Astrocyte of the cerebellum (primary cell): ENCODE measurements around the gene CFAP43.

Experiments used
- DNase-seq: peaks from one replicate; pipeline ENCODE4 v3.0.0-alpha.2; 2011; ENCODE audit warnings: low read depth
- H3K4me3 ChIP-seq: 2 replicates; pipeline ENCODE4 v1.5.1; 2011; ENCODE audit warnings: mild to moderate bottlenecking, low read depth, low read length, moderate library complexity
- in situ Hi-C: cut with HindIII; loops from 2 replicates; pipeline ENCODE4 v1.10.0; 2017; ENCODE audit warnings: low sequenced_read_pairs
- TF ChIP-seq, protein P1 (sequence below): IDR thresholded peaks from 2 replicates; pipeline ENCODE4 v1.5.1; 2012; ENCODE audit warnings: low read length, low read depth, moderate library complexity, mild to moderate bottlenecking; ENCODE audit errors: missing control alignments

The CFAP43 gene

DNA sequence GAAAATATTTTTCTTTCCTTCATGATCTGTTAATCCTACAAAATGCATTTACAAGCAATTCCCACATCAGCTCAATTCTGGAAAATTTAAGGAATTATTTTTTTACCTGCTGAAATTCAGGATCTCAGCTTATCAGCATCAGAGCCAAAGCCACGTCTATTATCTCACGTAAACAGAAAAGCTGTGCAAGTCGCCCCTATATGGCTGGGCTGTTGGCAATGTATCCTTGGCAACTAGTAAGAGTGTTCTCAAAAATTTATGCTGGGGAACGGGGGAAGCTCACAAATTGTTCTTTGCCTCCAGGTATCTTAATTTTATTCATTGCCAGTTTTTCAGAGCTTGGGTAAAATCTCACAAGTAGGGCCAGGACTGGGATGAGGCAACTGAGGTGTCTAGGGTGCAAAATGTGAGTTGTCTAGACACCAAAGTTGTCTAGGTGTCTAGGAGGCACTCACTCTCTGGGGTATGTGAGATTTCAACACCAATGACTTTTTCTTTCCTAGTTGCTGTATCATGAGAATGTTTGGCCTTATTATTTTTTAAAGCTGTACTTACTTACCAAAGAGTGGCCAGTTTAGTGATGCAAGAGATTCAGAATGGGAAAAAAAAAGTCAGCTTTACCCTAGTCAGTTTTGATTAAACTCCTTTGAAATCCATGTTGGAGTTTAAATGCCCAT lies 41.9 kb upstream of the CFAP43 start:
- no peak for DNase-seq
- no peak overlapping the region for H3K4me3 ChIP-seq
- TF ChIP-seq, protein P1, sequence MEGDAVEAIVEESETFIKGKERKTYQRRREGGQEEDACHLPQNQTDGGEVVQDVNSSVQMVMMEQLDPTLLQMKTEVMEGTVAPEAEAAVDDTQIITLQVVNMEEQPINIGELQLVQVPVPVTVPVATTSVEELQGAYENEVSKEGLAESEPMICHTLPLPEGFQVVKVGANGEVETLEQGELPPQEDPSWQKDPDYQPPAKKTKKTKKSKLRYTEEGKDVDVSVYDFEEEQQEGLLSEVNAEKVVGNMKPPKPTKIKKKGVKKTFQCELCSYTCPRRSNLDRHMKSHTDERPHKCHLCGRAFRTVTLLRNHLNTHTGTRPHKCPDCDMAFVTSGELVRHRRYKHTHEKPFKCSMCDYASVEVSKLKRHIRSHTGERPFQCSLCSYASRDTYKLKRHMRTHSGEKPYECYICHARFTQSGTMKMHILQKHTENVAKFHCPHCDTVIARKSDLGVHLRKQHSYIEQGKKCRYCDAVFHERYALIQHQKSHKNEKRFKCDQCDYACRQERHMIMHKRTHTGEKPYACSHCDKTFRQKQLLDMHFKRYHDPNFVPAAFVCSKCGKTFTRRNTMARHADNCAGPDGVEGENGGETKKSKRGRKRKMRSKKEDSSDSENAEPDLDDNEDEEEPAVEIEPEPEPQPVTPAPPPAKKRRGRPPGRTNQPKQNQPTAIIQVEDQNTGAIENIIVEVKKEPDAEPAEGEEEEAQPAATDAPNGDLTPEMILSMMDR, result no peak
- in situ Hi-C loops, result no loop called here

DNA sequence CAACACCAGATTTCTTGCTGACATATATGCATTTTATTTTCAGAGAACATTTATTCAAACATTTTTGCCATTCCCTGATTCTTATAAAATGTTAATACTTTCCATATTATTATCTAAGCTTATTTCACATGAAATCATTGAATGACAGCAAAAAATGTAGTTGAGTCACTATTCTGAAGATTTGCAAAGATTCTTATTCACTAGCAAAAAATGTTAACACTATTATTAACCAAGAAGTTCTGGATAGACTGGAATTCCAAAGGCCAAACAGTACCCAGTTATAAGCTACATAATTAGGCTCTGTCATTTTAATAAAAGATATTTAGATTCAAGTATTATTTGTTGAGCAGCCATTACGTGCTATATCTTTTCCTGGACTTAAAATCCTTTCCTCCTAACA lies 41.1 kb upstream of the CFAP43 start:
- TF ChIP-seq, protein P1, result no peak
- DNase-seq, result no peak
- in situ Hi-C loops, result no loop called here
- no peak overlapping the region for H3K4me3 ChIP-seq

DNA sequence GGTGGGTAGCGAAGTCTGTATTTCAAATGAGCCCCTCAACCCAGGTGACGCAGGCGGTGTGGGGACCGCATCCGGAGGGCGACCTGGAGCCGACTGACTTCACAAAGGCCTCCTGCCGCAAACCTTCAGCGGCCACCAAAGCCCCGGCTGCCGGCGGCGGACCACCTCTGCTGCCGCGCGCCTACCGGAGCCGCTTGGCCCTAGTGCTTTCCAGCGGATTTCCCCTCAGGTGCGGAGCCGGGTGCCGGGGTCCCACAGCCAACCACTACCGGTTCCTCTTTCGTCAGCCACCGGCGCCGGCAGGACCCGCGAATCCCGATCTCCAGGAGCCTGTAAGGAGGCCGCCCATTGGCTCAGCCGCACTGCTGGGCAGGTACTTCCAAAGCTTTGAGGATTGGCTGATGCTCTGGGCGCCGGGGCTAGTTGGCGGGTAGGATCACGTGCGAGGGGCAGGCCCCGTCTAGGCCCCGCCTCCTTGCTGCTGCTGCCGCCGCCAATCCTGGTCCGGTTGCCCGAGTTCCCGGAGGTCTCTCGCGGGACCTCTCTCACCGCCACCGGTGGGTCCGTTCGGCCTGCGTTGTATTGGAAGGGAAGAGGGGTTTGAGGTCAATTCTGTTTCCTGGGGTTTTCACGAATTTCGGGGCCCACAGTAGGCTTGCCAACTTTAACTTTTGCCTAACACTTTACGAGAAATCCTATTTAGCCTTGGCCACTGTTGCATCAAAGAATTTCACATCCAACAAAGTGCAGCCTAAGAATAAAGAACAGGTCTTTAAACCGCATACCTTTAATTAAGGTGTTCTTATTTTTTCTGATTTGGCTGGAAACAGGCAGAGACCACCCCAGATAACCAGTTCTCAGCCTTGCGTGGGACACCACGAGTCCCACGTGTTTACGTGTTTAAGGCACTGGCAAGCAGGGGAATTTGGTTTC lies 36.8 kb upstream of the CFAP43 start, which contains the start of gene GSTO2:
Gene GSTO2, plus strand, starts transcription at position 472 of the 933 bp plus-strand sequence. CDS start 5,732 bp downstream, outside the sequence.
- in situ Hi-C loops, result no loop called here
- peak; percentile 98 for DNase-seq
- peak within 1 kb of the TSS; percentile 81 for H3K4me3 ChIP-seq
- TF ChIP-seq, protein P1, result no peak

DNA sequence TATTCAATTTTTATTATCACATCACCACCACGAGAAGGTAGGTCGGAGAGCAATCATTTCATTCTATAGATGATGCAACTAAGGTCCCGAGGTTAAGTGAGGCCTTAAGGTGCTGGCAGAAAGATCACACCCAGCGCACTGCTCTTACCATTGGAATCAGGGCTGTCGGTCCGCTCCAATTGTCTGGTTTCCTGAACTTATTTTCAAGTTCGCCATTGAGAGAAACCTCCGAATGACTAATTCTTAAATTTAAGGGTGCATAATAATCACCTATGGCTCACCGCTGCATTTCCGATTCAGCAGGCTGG lies 36.2 kb upstream of the CFAP43 start:
- peak overlapping the region; percentile 81 for H3K4me3 ChIP-seq
- TF ChIP-seq, protein P1, result no peak
- DNase-seq, result no peak
- in situ Hi-C loops, result no loop called here

DNA sequence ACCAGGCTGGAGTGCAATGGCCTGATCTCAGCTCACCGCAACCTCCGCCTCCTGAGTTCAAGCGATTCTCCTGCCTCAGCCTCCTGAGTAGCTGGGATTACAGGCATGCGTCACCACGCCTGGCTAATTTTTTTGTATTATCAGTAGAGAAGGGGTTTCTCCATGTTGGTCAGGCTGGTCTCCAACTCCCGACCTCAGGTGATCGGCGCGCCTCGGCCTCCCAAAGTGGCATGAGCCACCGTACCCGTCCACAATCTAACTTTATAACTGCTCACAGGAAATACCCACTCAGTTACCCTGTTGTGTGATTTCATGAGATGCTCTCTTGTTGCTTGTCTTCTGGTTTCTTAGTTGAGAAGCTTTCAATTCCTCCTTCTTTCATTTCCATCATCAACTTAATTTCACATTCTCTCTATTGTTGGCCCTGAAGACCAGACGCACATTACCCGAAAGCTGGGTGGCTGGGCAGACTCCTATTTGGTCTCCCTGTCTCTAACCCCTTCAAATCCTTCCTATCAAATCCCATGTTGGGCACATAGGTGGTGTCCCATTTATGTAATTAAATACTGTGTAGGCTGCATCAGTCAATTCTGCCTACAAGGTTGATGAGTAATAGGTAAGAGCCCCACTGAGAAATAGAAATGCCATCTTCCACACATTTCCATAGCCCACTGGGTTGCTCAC lies 35.7 kb upstream of the CFAP43 start:
- TF ChIP-seq, protein P1, result no peak
- DNase-seq, result no peak
- in situ Hi-C loops, result no loop called here
- peak overlapping the region; percentile 81 for H3K4me3 ChIP-seq

DNA sequence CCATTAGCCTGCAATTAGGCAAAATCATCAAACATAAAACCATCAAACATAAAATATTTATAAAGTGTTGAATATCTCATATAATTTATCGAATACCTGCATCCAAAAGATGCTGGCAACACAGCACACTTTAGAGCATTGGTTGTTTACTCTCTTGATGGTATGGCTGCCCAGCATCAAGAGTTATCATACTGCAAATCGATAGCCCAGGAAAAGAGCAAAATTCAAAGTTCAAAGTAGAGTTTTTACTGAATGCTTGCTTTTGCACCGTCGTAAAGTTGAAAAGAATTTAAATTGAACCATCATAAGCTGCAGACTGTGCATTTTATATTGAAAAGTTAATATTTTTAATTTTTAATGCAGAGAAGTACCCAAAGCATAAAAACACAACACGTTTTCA lies 32.6 kb upstream of the CFAP43 start:
- no peak for DNase-seq
- H3K4me3 ChIP-seq, result no peak overlapping the region
- in situ Hi-C loops, result no loop called here
- TF ChIP-seq, protein P1, result no peak
